Retinal pigment epithelial cell (primary cell): Measurements from ENCODE around the gene PSKH1.

ENCODE experiments used
- DNase-seq: peaks from one replicate; pipeline ENCODE4 v3.0.0-alpha.2; 2010; ENCODE audit warnings: low read depth
- H3K4me3 ChIP-seq: 2 replicates; pipeline ENCODE4 v1.5.1; 2011; ENCODE audit warnings: mild to moderate bottlenecking, low read length, control low read depth, moderate library complexity
- CTCF ChIP-seq: conservative IDR thresholded peaks from 2 replicates; pipeline ENCODE4 v1.5.1; 2011; ENCODE audit warnings: low read depth, low read length, control low read depth, inconsistent platforms

The PSKH1 gene

GRCh38 chr16:67941469-67942199 lies 48.6 kb downstream of the PSKH1 start:
- DNase-seq: no peak
- H3K4me3 ChIP-seq: no peak overlapping the region
- no peak for TF ChIP-seq CTCF

- peak; percentile 74 for TF ChIP-seq CTCF
- H3K4me3 ChIP-seq: no peak overlapping the region
- no peak for DNase-seq
These were observed 49.1 kb downstream of the PSKH1 start for GRCh38 chr16:67942200-67942509.

- TF ChIP-seq CTCF: no peak
- no peak overlapping the region for H3K4me3 ChIP-seq
- no peak for DNase-seq
These were observed 49.6 kb downstream of the PSKH1 start for GRCh38 chr16:67942510-67943255.

- TF ChIP-seq CTCF: no peak
- no peak overlapping the region for H3K4me3 ChIP-seq
- DNase-seq: no peak
These were observed 50.2 kb downstream of the PSKH1 start for GRCh38 chr16:67943256-67943618.

- no peak for DNase-seq
- H3K4me3 ChIP-seq: no peak within 1 kb of the TSS
- TF ChIP-seq CTCF: no peak
These were observed 50.8 kb downstream of the PSKH1 start, which contains the start of gene LCAT for GRCh38 chr16:67943619-67944504. LCAT (minus strand) TSS chr16:67944120; CDS start chr16:67944101, 19 bp downstream.

GRCh38 chr16:67944690-67945391 lies 51.8 kb downstream of the PSKH1 start:
- TF ChIP-seq CTCF: no peak
- H3K4me3 ChIP-seq: no peak overlapping the region

More at GRCh38 chr16:67944690-67945391, 51.8 kb downstream of the PSKH1 start:
- DNase-seq: no peak
